HEK293 (cell line): ENCODE measurements around the gene PCDHA8.
"Not testable (repeated sequence)": the region's sequence is repeated elsewhere in the genome, so short reads cannot be mapped to it uniquely, and the experiment has no call there.

Experiments
- CTCF ChIA-PET: fragments of 350-600 bp; formaldehyde crosslinking; extraction: SDS; loops from one replicate; lab custom pipeline; 2021; ENCODE audit warnings: antibody characterized with exemption; lab: Yijun Ruan, JAX
- POLR2A ChIA-PET: fragments of 300-600 bp; formaldehyde crosslinking; extraction: SDS; loops from one replicate; lab custom pipeline; 2020; ENCODE audit warnings: antibody characterized with exemption, inconsistent platforms; lab: Yijun Ruan, JAX
- H3K27ac ChIP-seq: fragments of 200-500 bp; sonication (Bioruptor generic); 2 replicates; pipeline ENCODE4 v1.5.1; 2014; ENCODE audit warnings: low read depth, low read length, control low read depth, inconsistent platforms; ENCODE audit errors: extremely low read depth
- H3K36me3 ChIP-seq, 2 experiments: fragments of 200-500 bp in 1 of 2; sonication (Bioruptor generic) in 1 of 2; 1 replicate in 1 of 2; 2 replicates in 1 of 2; pipeline ENCODE4 v1.5.1; 2014 to 2017; ENCODE audit warnings: inconsistent platforms in 2 of 2, low read length in 2 of 2; ENCODE audit not compliant: control insufficient read depth in 2 of 2, insufficient read depth in 1 of 2
- H3K4me1 ChIP-seq: fragments of 200-500 bp; sonication (Bioruptor generic); 2 replicates; pipeline ENCODE4 v1.5.1; 2014; ENCODE audit warnings: mild to moderate bottlenecking, low read length, inconsistent platforms; ENCODE audit not compliant: control insufficient read depth, insufficient read depth
- H3K4me3 ChIP-seq: 2 replicates; pipeline ENCODE4 v1.5.1; 2011; ENCODE audit warnings: low read depth, mild to moderate bottlenecking, control low read depth, low read length, moderate library complexity
- H3K9me3 ChIP-seq: fragments of 200-500 bp; sonication (Bioruptor generic); 2 replicates; pipeline ENCODE4 v1.5.1; 2014; ENCODE audit warnings: low read depth, low read length, inconsistent platforms; ENCODE audit not compliant: control insufficient read depth, insufficient read depth
- KLF10 ChIP-seq: fragments of 450-650 bp; IDR thresholded peaks from 2 replicates; pipeline ENCODE4 v1.5.1; 2018; ENCODE audit warnings: missing biosample characterization, mild to moderate bottlenecking, missing genetic modification characterization
- OVOL3 ChIP-seq: fragments of 450-650 bp; formaldehyde crosslinking; IDR thresholded peaks from 2 replicates; pipeline ENCODE4 v1.5.1; 2016; ENCODE audit warnings: missing biosample characterization, missing genetic modification characterization
- SETDB1 ChIP-seq: IDR thresholded peaks from one replicate; pipeline ENCODE4 v1.6.1; 2017; ENCODE audit warnings: mild to moderate bottlenecking, low read length, moderate library complexity, mixed read lengths; ENCODE audit not compliant: insufficient read length
- ZNF140 ChIP-seq: fragments of 450-650 bp; formaldehyde crosslinking; IDR thresholded peaks from 2 replicates; pipeline ENCODE4 v1.5.1; 2016; ENCODE audit warnings: missing biosample characterization, missing genetic modification characterization
- ZNF2 ChIP-seq: fragments of 450-650 bp; formaldehyde crosslinking; IDR thresholded peaks from 2 replicates; pipeline ENCODE4 v1.5.1; 2016; ENCODE audit warnings: missing biosample characterization, missing genetic modification characterization
- ZNF274 ChIP-seq, 2 experiments: fragments of 200-500 bp in 1 of 2; fragments of 450-650 bp in 1 of 2; sonication (Bioruptor generic) in 1 of 2; formaldehyde crosslinking in 1 of 2; IDR thresholded peaks; 2 replicates each; pipeline versions ENCODE4 v1.5.1 to v1.6.1; 2014 to 2016; ENCODE audit warnings: borderline replicate concordance in 1 of 2, inconsistent platforms in 1 of 2, low read length in 1 of 2, missing biosample characterization in 1 of 2, missing genetic modification characterization in 1 of 2
- ZNF654 ChIP-seq: fragments of 450-650 bp; formaldehyde crosslinking; IDR thresholded peaks from 2 replicates; pipeline ENCODE4 v1.5.1; 2016; ENCODE audit warnings: low read depth, missing biosample characterization, missing genetic modification characterization
- ZSCAN30 ChIP-seq: fragments of 450-650 bp; IDR thresholded peaks from 2 replicates; pipeline ENCODE4 v1.5.1; 2018; ENCODE audit warnings: missing biosample characterization, mild to moderate bottlenecking, missing genetic modification characterization, moderate library complexity
- TF ChIP-seq, protein P1 (sequence below): fragments of 450-650 bp; formaldehyde crosslinking; IDR thresholded peaks from 2 replicates; pipeline ENCODE4 v1.5.1; 2017; ENCODE audit warnings: missing biosample characterization, missing genetic modification characterization
- TF ChIP-seq, protein P2 (sequence below): fragments of 450-650 bp; formaldehyde crosslinking; optimal IDR thresholded peaks from 2 replicates; pipeline ENCODE3; 2016; ENCODE audit warnings: missing biosample characterization, mild to moderate bottlenecking, missing genetic modification characterization

The PCDHA8 gene

DNA sequence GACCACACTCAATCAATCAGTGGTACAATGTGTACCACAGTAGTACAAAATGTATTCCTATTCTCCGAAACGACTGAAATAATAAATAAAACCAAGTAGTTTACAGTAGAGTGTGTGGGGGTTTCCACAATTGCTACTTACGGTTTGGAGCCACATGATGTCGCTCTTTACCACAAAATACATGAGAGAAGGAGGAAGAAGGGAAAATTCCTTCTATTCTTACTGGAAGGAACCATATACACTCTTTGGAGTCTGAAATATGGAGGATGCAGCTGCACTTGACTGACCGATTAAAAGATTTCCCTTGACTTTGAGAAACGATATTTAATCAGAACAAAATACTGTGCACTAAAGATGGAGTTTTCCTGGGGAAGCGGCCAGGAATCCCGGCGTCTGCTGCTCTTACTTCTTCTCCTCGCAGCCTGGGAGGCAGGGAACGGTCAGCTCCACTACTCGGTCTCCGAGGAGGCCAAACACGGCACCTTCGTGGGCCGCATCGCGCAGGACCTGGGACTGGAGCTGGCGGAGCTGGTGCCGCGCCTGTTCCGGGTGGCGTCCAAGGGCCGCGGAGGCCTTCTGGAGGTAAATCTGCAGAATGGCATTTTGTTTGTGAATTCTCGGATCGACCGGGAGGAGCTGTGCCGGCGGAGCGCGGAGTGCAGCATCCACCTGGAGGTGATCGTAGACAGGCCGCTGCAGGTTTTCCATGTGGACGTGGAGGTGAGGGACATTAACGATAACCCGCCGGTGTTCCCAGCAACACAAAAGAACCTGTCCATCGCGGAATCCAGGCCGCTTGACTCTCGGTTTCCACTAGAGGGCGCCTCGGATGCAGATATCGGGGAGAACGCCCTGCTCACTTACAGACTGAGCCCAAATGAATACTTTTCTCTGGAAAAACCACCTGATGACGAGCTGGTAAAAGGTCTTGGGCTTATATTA is 33.9 kb upstream of the PCDHA8 start, which contains the start of gene PCDHA4:
Gene PCDHA4 (plus strand): TSS at position 235 of the 942 bp plus-strand sequence.
- no peak within 1 kb of the TSS for H3K4me3 ChIP-seq
- TF ChIP-seq KLF10 (tag by site-specific recombination) = no peak
- peak; percentile 48 for TF ChIP-seq ZNF654 (tag by site-specific recombination)
- H3K27ac ChIP-seq = no peak within 1 kb of the TSS
- H3K36me3 ChIP-seq = no peaks in the 10 kb centered on the region
- H3K9me3 ChIP-seq = no peaks in the 10 kb centered on the region
- no peaks in the 10 kb centered on the region for H3K4me1 ChIP-seq
- CTCF ChIA-PET = interaction anchor here (0.6 to 2.3 kb wide), 13 partner anchors 9 to 637 kb away, joined by 3 to 9 read pairs (median 3); partner anchors contain the start of genes PCDHA1, PCDHA10, PCDHA2 and PCDHA5
- POLR2A ChIA-PET = no interaction called here

DNA sequence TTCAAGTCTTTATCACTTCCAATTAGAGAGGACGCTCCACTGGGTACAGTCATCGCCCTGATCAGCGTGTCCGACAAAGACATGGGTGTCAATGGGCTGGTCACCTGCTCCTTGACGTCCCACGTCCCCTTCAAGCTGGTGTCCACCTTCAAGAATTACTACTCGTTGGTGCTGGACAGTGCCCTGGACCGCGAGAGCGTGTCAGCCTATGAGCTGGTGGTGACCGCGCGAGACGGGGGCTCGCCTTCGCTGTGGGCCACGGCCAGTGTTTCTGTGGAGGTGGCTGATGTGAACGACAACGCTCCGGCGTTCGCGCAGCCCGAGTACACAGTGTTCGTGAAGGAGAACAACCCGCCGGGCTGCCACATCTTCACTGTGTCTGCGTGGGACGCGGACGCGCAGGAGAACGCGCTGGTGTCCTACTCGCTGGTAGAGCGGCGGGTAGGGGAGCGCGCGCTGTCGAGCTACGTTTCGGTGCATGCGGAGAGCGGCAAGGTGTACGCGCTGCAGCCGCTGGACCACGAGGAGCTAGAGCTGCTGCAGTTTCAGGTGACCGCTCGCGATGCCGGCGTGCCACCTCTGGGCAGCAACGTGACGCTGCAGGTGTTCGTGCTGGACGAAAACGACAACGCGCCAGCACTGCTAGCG is 32.6 kb upstream of the PCDHA8 start:
- H3K4me3 ChIP-seq, H3K27ac ChIP-seq, H3K36me3 ChIP-seq, H3K9me3 ChIP-seq, POLR2A ChIA-PET, H3K4me1 ChIP-seq: not testable (repeated sequence)
- CTCF ChIA-PET = interaction anchor here (0.7 to 2.2 kb wide), 7 partner anchors 8 to 635 kb away, joined by 3 to 6 read pairs (median 3); partner anchors contain the start of genes PCDHA1 and PCDHA5

DNA sequence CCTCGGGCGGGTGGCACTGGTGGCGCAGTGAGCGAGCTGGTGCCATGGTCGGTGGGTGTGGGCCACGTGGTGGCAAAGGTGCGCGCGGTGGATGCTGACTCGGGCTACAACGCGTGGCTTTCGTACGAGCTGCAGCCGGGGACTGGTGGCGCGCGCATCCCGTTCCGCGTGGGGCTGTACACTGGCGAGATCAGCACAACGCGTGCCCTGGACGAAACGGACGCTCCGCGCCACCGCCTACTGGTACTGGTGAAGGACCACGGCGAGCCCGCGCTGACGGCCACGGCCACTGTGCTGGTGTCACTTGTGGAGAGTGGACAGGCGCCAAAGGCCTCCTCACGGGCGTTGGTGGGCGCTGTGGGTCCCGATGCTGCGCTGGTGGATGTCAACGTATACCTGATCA is 32.1 kb upstream of the PCDHA8 start:
- Histone ChIP-seq H3K4me3 (no peak overlapping the region), H3K9me3 (no peaks in the 10 kb centered on the region), H3K4me1 (no peaks in the 10 kb centered on the region), H3K27ac (no peak overlapping the region), H3K36me3 (no peaks in the 10 kb centered on the region)
- TF ChIP-seq OVOL3 (tag by site-specific recombination) = no peak
- no peak for TF ChIP-seq ZNF140
- no peak for TF ChIP-seq ZNF274 (IDR thresholded peaks at IDR 0.05; ENCODE audit: low read length)
- TF ChIP-seq ZNF274 (tag by site-specific recombination; IDR thresholded peaks at IDR 0.05; ENCODE audit: borderline replicate concordance) = no peak
- ChIA-PET POLR2A (no interaction called here), CTCF (no interaction called here)

DNA sequence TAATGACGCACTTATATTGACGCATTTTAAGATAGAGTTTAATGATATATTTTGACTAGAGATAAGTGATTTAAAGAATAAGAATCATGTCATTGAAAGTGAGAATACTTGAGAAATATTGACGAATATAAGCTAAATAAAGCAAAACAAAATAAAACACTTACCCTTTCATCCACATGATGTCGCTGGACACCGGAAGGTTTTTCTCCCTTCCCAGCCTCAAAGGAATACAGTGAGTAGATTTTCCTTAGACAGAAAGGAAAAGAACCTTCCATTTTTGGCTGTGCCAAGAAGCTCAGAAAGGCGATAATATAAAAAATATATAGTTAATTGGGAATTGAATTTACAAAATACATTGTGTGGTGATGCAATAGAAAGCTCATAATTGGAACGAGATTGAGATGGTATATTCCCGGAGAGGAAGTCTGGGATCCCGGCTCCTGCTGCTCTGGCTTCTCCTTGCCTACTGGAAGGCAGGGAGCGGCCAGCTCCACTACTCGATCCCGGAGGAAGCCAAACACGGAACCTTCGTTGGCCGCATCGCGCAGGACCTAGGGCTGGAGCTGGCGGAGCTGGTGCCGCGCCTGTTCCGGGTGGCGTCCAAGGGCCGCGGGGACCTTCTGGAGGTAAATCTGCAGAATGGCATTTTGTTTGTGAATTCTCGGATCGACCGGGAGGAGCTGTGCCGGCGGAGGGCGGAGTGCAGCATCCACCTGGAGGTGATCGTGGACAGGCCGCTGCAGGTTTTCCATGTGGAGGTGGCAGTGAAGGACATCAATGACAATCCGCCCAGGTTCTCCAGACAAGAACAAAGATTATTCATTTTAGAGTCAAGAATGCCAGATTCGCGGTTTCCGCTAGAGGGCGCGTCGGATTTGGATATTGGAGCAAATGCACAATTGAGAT is 19.4 kb upstream of the PCDHA8 start, which contains the start of gene PCDHA5:
Gene PCDHA5 (plus strand): TSS at position 239 of the 906 bp plus-strand sequence.
- Histone ChIP-seq H3K4me3 (no peak within 1 kb of the TSS), H3K9me3 (no peaks in the 10 kb centered on the region), H3K36me3 (no peaks in the 10 kb centered on the region), H3K27ac (no peak within 1 kb of the TSS), H3K4me1 (no peaks in the 10 kb centered on the region)
- ChIA-PET CTCF (interaction anchor here (0.6 to 2.3 kb wide), 18 partner anchors 12 to 1461 kb away, joined by 3 to 16 read pairs (median 4); partner anchors contain the start of gene PCDHA8), POLR2A (no interaction called here)
- 0 out of 2 replicates have a peak, but pooled peaks have one; percentile 34 for TF ChIP-seq ZNF2 (tag by site-specific recombination)
- TF ChIP-seq SETDB1 = no peak
- TF ChIP-seq, protein P1, sequence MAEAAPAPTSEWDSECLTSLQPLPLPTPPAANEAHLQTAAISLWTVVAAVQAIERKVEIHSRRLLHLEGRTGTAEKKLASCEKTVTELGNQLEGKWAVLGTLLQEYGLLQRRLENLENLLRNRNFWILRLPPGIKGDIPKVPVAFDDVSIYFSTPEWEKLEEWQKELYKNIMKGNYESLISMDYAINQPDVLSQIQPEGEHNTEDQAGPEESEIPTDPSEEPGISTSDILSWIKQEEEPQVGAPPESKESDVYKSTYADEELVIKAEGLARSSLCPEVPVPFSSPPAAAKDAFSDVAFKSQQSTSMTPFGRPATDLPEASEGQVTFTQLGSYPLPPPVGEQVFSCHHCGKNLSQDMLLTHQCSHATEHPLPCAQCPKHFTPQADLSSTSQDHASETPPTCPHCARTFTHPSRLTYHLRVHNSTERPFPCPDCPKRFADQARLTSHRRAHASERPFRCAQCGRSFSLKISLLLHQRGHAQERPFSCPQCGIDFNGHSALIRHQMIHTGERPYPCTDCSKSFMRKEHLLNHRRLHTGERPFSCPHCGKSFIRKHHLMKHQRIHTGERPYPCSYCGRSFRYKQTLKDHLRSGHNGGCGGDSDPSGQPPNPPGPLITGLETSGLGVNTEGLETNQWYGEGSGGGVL (tag by site-specific recombination) = no peak
- TF ChIP-seq ZSCAN30 (tag by site-specific recombination) = no peak
- TF ChIP-seq, protein P2, sequence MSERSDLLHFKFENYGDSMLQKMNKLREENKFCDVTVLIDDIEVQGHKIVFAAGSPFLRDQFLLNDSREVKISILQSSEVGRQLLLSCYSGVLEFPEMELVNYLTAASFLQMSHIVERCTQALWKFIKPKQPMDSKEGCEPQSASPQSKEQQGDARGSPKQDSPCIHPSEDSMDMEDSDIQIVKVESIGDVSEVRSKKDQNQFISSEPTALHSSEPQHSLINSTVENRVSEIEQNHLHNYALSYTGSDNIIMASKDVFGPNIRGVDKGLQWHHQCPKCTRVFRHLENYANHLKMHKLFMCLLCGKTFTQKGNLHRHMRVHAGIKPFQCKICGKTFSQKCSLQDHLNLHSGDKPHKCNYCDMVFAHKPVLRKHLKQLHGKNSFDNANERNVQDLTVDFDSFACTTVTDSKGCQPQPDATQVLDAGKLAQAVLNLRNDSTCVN (tag by site-specific recombination) = no peak
